GM23338 (cell line): ENCODE measurements around the gene LRP1-AS. TPM values are rescaled to one million over a fixed set of nuclear protein-coding genes. Genes with fewer than 3 reads are reported as not detected.

Experiments used
- ATAC-seq: fragments of 200-7000 bp; cut with Tn5 transposase; 3 replicates; pipeline ENCODE4 v1.9.1; 2020
- DNase-seq: peaks from one replicate; pipeline ENCODE4 v3.0.0-alpha.2; 2015; ENCODE audit warnings: low spot score
- H2AFZ ChIP-seq: fragments of 200-600 bp; sonication (generic); 2 replicates; pipeline ENCODE4 v1.8.0; 2016; ENCODE audit warnings: antibody characterized with exemption, mild to moderate bottlenecking, moderate library complexity
- H3F3A ChIP-seq: fragments of 200-600 bp; sonication (generic); replicated peaks from 2 replicates; pipeline ENCODE4 v1.8.0; 2017; ENCODE audit warnings: antibody characterized with exemption, mixed run types, low read depth
- H3K27ac ChIP-seq: fragments of 200-600 bp; sonication (generic); 2 replicates; pipeline ENCODE4 v1.6.1; 2016; ENCODE audit warnings: low read depth
- H3K27me3 ChIP-seq: fragments of 200-600 bp; sonication (generic); 2 replicates; pipeline ENCODE4 v1.8.0; 2016; ENCODE audit warnings: mild to moderate bottlenecking, mixed run types, moderate library complexity; ENCODE audit not compliant: insufficient read depth
- H3K36me3 ChIP-seq: fragments of 200-600 bp; sonication (generic); 2 replicates; pipeline ENCODE4 v1.8.0; 2016; ENCODE audit warnings: mild to moderate bottlenecking; ENCODE audit not compliant: insufficient read depth
- H3K4me1 ChIP-seq: fragments of 200-600 bp; sonication (generic); 2 replicates; pipeline ENCODE4 v1.8.0; 2016; ENCODE audit warnings: mild to moderate bottlenecking, moderate library complexity; ENCODE audit not compliant: insufficient read depth
- H3K4me2 ChIP-seq: fragments of 200-600 bp; sonication (generic); 2 replicates; pipeline ENCODE4 v1.7.1; 2017; ENCODE audit warnings: mixed run types
- H3K4me3 ChIP-seq: fragments of 200-600 bp; sonication (generic); 2 replicates; pipeline ENCODE4 v1.6.1; 2016; ENCODE audit warnings: mixed run types
- H3K79me2 ChIP-seq: fragments of 200-600 bp; sonication (generic); replicated peaks from 2 replicates; pipeline ENCODE4 v1.8.0; 2017; ENCODE audit warnings: mild to moderate bottlenecking; ENCODE audit not compliant: insufficient read depth
- H3K9me2 ChIP-seq: fragments of 200-600 bp; sonication (generic); 2 replicates; pipeline ENCODE4 v1.8.0; 2017; ENCODE audit not compliant: insufficient read depth
- H4K20me1 ChIP-seq: fragments of 200-600 bp; sonication (generic); replicated peaks from 2 replicates; pipeline ENCODE4 v1.8.0; 2017; ENCODE audit warnings: mild to moderate bottlenecking; ENCODE audit not compliant: insufficient read depth
- H3K27ac Mint-ChIP-seq: 2 replicates; pipeline ENCODE4 v1.8.0; 2020; ENCODE audit warnings: inconsistent platforms, mild to moderate bottlenecking, moderate library complexity, mixed read lengths
- H3K27me3 Mint-ChIP-seq: 3 replicates; pipeline ENCODE4 v1.8.0; 2022; ENCODE audit warnings: low read depth, mild to moderate bottlenecking, moderate library complexity, mixed read lengths, inconsistent platforms; ENCODE audit not compliant: insufficient read depth, poor library complexity
- H3K36me3 Mint-ChIP-seq: 3 replicates; pipeline ENCODE4 v1.8.0; 2021; ENCODE audit warnings: low read depth, mild to moderate bottlenecking, inconsistent platforms, moderate library complexity, mixed read lengths
- H3K4me1 Mint-ChIP-seq: 3 replicates; pipeline ENCODE4 v1.8.0; 2020; ENCODE audit warnings: mild to moderate bottlenecking, inconsistent platforms, mixed read lengths
- H3K4me3 Mint-ChIP-seq: 3 replicates; pipeline ENCODE4 v1.8.0; 2021; ENCODE audit warnings: moderate library complexity, mild to moderate bottlenecking, inconsistent platforms, mixed read lengths
- H3K9me3 Mint-ChIP-seq: 3 replicates; pipeline ENCODE4 v1.8.0; 2020; ENCODE audit warnings: moderate library complexity, mild to moderate bottlenecking, inconsistent platforms, mixed read lengths
- EZH2phosphoT487 ChIP-seq: fragments of 200-600 bp; sonication (generic); IDR thresholded peaks from one replicate; pipeline ENCODE4 v1.8.1; 2018; ENCODE audit warnings: antibody characterized with exemption; ENCODE audit not compliant: unreplicated experiment
- NANOG ChIP-seq: IDR thresholded peaks from 2 replicates; pipeline ENCODE4 v1.6.1; 2016; ENCODE audit warnings: antibody characterized with exemption, borderline replicate concordance
- ZNF114 ChIP-seq: fragments of 250-450 bp; sonication (Bioruptor Pico); IDR thresholded peaks from 2 replicates; pipeline ENCODE4 v1.5.0; 2020; ENCODE audit warnings: mild to moderate bottlenecking, moderate library complexity
- polyA plus RNA-seq: library from polyadenylated mRNA; unstranded; fragments of >200 nt; fragmentation: Nextera tagmentation; extraction: Ambion mirVana; gene quantifications from 2 replicates; pipeline ENCODE4 v1.2.1, GENCODE V29; 2016
- total RNA-seq: library from RNA; depleted of rRNA; stranded (reverse); fragments of >200 nt; shearing (Covaris generic); gene quantifications from 2 replicates; pipeline ENCODE4 v1.2.3, GENCODE V29; 2014
- TF ChIP-seq, protein P1 (sequence below): IDR thresholded peaks from 2 replicates; pipeline ENCODE4 v1.6.1; 2016; ENCODE audit warnings: antibody characterized with exemption
- TF ChIP-seq, protein P2 (sequence below): IDR thresholded peaks from one replicate; pipeline ENCODE4 v1.6.1; 2018; ENCODE audit warnings: antibody characterized with exemption; ENCODE audit not compliant: unreplicated experiment

LRP1-AS gene
- total and polyA plus RNA-seq, 2 experiments from 2014 or later: 0.86 TPM; not detected in 1

DNA sequence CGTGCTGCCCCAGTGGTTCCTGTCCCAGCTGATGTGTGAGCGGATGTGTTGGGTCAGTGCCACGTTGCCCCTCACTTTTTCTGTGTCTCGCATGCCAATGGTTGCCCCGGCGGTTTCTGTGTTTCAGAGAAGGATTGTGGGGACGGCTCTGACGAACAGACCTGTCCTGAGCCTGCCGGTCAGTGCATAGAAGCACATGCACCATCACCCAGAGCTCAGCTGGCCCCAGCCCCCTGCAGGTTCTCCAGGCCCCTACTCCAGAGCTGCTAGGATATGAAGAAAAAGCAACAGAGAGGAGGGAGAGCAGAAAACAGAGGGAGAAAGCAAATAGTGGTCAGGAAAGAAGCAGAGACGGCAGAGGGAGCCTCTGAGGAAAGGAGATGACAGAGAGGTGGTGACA is 20.6 kb upstream of the LRP1-AS start (continued):
- TF ChIP-seq, protein P1, sequence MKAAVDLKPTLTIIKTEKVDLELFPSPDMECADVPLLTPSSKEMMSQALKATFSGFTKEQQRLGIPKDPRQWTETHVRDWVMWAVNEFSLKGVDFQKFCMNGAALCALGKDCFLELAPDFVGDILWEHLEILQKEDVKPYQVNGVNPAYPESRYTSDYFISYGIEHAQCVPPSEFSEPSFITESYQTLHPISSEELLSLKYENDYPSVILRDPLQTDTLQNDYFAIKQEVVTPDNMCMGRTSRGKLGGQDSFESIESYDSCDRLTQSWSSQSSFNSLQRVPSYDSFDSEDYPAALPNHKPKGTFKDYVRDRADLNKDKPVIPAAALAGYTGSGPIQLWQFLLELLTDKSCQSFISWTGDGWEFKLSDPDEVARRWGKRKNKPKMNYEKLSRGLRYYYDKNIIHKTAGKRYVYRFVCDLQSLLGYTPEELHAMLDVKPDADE: no peak
- TF ChIP-seq, protein P2, sequence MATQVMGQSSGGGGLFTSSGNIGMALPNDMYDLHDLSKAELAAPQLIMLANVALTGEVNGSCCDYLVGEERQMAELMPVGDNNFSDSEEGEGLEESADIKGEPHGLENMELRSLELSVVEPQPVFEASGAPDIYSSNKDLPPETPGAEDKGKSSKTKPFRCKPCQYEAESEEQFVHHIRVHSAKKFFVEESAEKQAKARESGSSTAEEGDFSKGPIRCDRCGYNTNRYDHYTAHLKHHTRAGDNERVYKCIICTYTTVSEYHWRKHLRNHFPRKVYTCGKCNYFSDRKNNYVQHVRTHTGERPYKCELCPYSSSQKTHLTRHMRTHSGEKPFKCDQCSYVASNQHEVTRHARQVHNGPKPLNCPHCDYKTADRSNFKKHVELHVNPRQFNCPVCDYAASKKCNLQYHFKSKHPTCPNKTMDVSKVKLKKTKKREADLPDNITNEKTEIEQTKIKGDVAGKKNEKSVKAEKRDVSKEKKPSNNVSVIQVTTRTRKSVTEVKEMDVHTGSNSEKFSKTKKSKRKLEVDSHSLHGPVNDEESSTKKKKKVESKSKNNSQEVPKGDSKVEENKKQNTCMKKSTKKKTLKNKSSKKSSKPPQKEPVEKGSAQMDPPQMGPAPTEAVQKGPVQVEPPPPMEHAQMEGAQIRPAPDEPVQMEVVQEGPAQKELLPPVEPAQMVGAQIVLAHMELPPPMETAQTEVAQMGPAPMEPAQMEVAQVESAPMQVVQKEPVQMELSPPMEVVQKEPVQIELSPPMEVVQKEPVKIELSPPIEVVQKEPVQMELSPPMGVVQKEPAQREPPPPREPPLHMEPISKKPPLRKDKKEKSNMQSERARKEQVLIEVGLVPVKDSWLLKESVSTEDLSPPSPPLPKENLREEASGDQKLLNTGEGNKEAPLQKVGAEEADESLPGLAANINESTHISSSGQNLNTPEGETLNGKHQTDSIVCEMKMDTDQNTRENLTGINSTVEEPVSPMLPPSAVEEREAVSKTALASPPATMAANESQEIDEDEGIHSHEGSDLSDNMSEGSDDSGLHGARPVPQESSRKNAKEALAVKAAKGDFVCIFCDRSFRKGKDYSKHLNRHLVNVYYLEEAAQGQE: no peak
- TF ChIP-seq EZH2phosphoT487 (no peak), NANOG (no peak), ZNF114 (no peak)

DNA sequence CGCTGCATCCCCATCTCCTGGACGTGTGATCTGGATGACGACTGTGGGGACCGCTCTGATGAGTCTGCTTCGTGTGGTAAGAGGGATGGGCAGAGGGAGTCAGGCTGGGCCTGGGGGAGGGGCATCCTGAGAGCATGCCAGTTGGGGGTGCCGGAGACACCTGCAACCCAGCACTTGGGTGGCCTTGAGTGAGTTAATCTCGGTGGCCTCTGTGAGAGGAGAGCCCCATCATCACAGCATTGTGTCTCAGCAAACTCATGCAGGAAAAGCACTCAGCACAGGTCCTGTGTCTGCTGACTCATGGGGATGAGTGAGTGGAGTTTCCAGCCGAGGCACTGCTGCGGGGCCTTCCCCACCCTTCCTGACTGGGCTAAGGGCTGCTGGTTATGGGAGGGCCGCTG is 19.6 kb upstream of the LRP1-AS start:
- H3K4me3 Mint-ChIP-seq: no peak overlapping the region
- Histone ChIP-seq H3F3A (peaks cover 9% of the 10 kb centered on the region; the same call in 1 of the 2 replicates), H3K27me3 (no peaks in the 10 kb centered on the region), H3K4me1 (no peaks in the 10 kb centered on the region), H3K4me3 (no peak overlapping the region), H4K20me1 (peaks cover 13% of the 10 kb centered on the region; the same call in 1 of the 2 replicates), H3K27ac (no peak overlapping the region), H3K79me2 (no peaks in the 10 kb centered on the region), H3K4me2 (no peak overlapping the region), H3K36me3 (peaks cover 38% of the 10 kb centered on the region), H3K9me2 (no peaks in the 10 kb centered on the region), H2AFZ (no peak overlapping the region)
- H3K4me1 Mint-ChIP-seq: peaks cover 6% of the 10 kb centered on the region
- no peak for TF ChIP-seq EZH2phosphoT487
- TF ChIP-seq, protein P2: no peak
- ATAC-seq (no peak), DNase-seq (no peak)
- peaks cover 13% of the 10 kb centered on the region for H3K27me3 Mint-ChIP-seq
- no peaks in the 10 kb centered on the region; the same call in 2 of the 3 replicates for H3K9me3 Mint-ChIP-seq
- H3K27ac Mint-ChIP-seq: no peak overlapping the region
- peaks cover 89% of the 10 kb centered on the region for H3K36me3 Mint-ChIP-seq
